ENCODE data around the gene GDPD3. TPM values are rescaled to one million over a fixed set of nuclear protein-coding genes. Genes with fewer than 3 reads are reported as not detected.

Gene GDPD3
- total and polyA plus RNA-seq, 5 donors from 2014 or later: 0.13 to 26.7 (median 0.28) TPM; not detected in 2

DNA sequence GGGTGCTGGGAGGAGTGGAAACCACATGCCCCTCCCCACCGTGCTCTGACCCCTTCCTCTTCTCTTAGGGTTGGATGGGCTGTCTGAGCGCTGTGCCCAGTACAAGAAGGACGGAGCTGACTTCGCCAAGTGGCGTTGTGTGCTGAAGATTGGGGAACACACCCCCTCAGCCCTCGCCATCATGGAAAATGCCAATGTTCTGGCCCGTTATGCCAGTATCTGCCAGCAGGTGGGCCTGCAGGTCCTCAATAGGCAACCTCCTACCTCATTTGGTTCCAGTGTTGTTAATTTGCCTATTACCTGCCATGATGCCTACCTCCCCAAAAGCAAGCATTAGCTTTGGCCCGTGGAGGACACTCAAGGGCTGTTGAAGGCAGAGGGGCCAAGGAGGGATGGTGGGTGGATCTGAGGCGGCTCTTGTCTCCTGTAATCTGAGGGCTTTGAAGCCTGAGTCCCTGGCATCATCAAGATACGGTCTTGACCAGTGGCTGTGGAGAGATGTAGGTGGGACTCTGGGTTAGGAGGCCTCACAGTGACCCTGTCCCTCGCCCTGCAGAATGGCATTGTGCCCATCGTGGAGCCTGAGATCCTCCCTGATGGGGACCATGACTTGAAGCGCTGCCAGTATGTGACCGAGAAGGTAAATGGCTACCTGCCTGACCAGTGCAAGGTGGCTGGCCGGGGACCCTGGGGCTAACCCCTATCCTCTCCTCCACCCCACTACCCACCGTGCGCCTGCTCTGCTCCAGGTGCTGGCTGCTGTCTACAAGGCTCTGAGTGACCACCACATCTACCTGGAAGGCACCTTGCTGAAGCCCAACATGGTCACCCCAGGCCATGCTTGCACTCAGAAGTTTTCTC lies 44.4 kb downstream of the GDPD3 start:
- DNase-seq: peak; percentile 47 to 72 (median 67)
- peaks cover 20% of the 10 kb centered on the region for H3K36me3 Mint-ChIP-seq
- H3K4me1 ChIP-seq (ENCODE audit: control insufficient read depth, insufficient read depth, low read length, poor library complexity, severe bottlenecking): peaks cover 45% of the 10 kb centered on the region
- no peaks in the 10 kb centered on the region for H3K27me3 ChIP-seq (ENCODE audit: control insufficient read depth, insufficient read depth, low read length)
- no peak for ATAC-seq (ENCODE audit: low read depth in 2 of 2)
- no peak overlapping the region for H3K4me3 ChIP-seq (ENCODE audit: low read depth, low read length)
- H3K36me3 ChIP-seq (ENCODE audit: control insufficient read depth, insufficient read depth, low read length): peaks cover 44% of the 10 kb centered on the region
- H3K4me3 Mint-ChIP-seq: peak overlapping the region; percentile 78 to 98 (median 88)
- H3K9me3 Mint-ChIP-seq: no peaks in the 10 kb centered on the region
- H3K4me1 Mint-ChIP-seq: peaks cover 8 to 45% (median 23%) of the 10 kb centered on the region in 4 donors
- H3K9me3 ChIP-seq (ENCODE audit: control insufficient read depth in 2 of 2, low read length in 2 of 2): no peaks in the 10 kb centered on the region
- H3K27ac Mint-ChIP-seq: peak overlapping the region; percentile 77 to 88 (median 80)
- H3K27me3 Mint-ChIP-seq: peaks cover 6% of the 10 kb centered on the region
- H3K27ac ChIP-seq (ENCODE audit: insufficient read depth, low read length, poor library complexity, severe bottlenecking): peak overlapping the region; percentile 93

DNA sequence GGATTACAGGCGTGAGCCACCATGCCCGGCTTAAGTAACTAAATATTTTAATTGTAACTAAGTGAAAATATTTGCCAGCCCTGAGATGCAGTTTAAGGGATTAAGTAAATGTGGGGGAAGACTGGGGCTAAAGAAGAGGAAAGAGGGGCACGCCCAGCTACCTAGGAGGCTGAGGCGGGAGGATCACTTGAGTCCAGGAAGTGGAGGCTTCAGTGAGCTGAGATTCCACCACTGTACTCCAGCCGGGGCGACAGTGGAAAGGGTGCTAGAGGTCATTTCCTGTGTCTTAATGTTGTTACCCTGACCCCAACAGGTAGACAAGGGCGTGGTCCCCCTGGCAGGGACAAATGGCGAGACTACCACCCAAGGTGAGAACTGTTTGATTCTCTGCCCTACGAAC lies 45.0 kb downstream of the GDPD3 start:
- peaks cover 20% of the 10 kb centered on the region for H3K36me3 Mint-ChIP-seq
- H3K27ac Mint-ChIP-seq: peak overlapping the region; percentile 77 to 88 (median 80)
- peaks cover 8% of the 10 kb centered on the region for H3K27me3 Mint-ChIP-seq
- Histone ChIP-seq H3K36me3 (ENCODE audit: control insufficient read depth, insufficient read depth, low read length) (peaks cover 44% of the 10 kb centered on the region), H3K9me3 (ENCODE audit: control insufficient read depth in 2 of 2, low read length in 2 of 2) (no peaks in the 10 kb centered on the region), H3K4me1 (ENCODE audit: control insufficient read depth, insufficient read depth, low read length, poor library complexity, severe bottlenecking) (peaks cover 51% of the 10 kb centered on the region), H3K27ac (ENCODE audit: insufficient read depth, low read length, poor library complexity, severe bottlenecking) (peak overlapping the region; percentile 93), H3K27me3 (ENCODE audit: control insufficient read depth, insufficient read depth, low read length) (no peaks in the 10 kb centered on the region), H3K4me3 (ENCODE audit: low read depth, low read length) (no peak overlapping the region)
- ATAC-seq (ENCODE audit: low read depth in 2 of 2): no peak
- H3K4me3 Mint-ChIP-seq: peak overlapping the region; percentile 78 to 98 (median 88)
- peaks cover 8 to 51% (median 26%) of the 10 kb centered on the region in 4 donors for H3K4me1 Mint-ChIP-seq
- H3K9me3 Mint-ChIP-seq: no peaks in the 10 kb centered on the region
- DNase-seq: no peak

DNA sequence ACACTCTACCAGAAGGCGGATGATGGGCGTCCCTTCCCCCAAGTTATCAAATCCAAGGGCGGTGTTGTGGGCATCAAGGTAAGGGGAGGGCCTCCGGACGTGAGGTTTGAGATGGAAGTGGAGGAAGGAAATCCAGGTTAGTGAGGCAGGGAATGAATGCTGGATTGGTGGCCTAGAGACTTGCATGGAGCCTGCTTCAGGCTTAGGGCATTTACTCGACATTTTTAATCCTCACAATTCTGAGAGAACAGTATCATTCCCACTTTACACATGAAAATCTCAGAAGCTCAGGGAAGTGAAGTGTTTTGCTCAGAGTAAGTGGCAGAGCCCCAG lies 45.8 kb downstream of the GDPD3 start:
- peaks cover 20% of the 10 kb centered on the region for H3K36me3 Mint-ChIP-seq
- peaks cover 8% of the 10 kb centered on the region for H3K27me3 Mint-ChIP-seq
- peak overlapping the region; percentile 70 to 100 (median 98) for H3K4me3 Mint-ChIP-seq
- Histone ChIP-seq H3K4me1 (ENCODE audit: control insufficient read depth, insufficient read depth, low read length, poor library complexity, severe bottlenecking) (peaks cover 53% of the 10 kb centered on the region), H3K27me3 (ENCODE audit: control insufficient read depth, insufficient read depth, low read length) (no peaks in the 10 kb centered on the region), H3K4me3 (ENCODE audit: low read depth, low read length) (peak overlapping the region; percentile 60), H3K27ac (ENCODE audit: insufficient read depth, low read length, poor library complexity, severe bottlenecking) (peak overlapping the region; percentile 93), H3K36me3 (ENCODE audit: control insufficient read depth, insufficient read depth, low read length) (peaks cover 44% of the 10 kb centered on the region), H3K9me3 (ENCODE audit: control insufficient read depth in 2 of 2, low read length in 2 of 2) (no peaks in the 10 kb centered on the region)
- H3K27ac Mint-ChIP-seq: peak overlapping the region in 2 of 3 donors; percentile 95 to 96
- H3K4me1 Mint-ChIP-seq: peaks cover 8 to 54% (median 27%) of the 10 kb centered on the region in 4 donors
- DNase-seq (no peak), ATAC-seq (ENCODE audit: low read depth in 2 of 2) (no peak)
- no peaks in the 10 kb centered on the region for H3K9me3 Mint-ChIP-seq

DNA sequence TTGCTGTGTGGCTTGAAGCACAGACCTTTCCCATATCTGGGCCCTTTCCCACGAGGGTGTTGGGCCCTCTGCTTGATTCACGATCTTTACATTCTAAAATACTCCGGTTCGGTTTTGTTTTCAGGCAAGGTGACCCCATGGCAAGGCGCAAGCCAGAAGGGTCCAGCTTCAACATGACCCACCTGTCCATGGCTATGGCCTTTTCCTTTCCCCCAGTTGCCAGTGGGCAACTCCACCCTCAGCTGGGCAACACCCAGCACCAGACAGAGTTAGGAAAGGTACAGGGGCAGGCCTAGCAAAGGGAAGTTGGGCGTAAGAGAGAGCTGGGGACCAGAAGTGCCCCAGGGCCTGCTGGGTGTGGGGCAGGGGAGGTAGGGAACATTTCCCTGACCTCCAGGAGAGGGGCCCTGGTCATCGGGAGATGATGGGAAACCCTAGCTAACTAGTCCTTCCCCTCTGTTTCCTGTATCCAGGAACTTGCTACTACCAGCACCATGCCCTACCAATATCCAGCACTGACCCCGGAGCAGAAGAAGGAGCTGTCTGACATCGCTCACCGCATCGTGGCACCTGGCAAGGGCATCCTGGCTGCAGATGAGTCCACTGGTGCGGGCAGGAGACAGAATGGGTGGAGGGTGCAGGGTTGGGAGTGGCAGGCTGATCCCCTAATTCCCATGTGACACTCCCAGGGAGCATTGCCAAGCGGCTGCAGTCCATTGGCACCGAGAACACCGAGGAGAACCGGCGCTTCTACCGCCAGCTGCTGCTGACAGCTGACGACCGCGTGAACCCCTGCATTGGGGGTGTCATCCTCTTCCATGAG lies 46.4 kb downstream of the GDPD3 start:
- Histone ChIP-seq H3K36me3 (ENCODE audit: control insufficient read depth, insufficient read depth, low read length) (peaks cover 44% of the 10 kb centered on the region), H3K9me3 (ENCODE audit: control insufficient read depth in 2 of 2, low read length in 2 of 2) (no peaks in the 10 kb centered on the region), H3K4me1 (ENCODE audit: control insufficient read depth, insufficient read depth, low read length, poor library complexity, severe bottlenecking) (peaks cover 53% of the 10 kb centered on the region), H3K4me3 (ENCODE audit: low read depth, low read length) (peak overlapping the region; percentile 82), H3K27me3 (ENCODE audit: control insufficient read depth, insufficient read depth, low read length) (no peaks in the 10 kb centered on the region), H3K27ac (ENCODE audit: insufficient read depth, low read length, poor library complexity, severe bottlenecking) (peak overlapping the region; percentile 93)
- peaks cover 8% of the 10 kb centered on the region for H3K27me3 Mint-ChIP-seq
- ATAC-seq (ENCODE audit: low read depth in 2 of 2) (no peak), DNase-seq (no peak)
- peak overlapping the region; percentile 96 to 100 (median 100) for H3K4me3 Mint-ChIP-seq
- H3K9me3 Mint-ChIP-seq: no peaks in the 10 kb centered on the region
- peak overlapping the region; percentile 95 to 96 (median 95) for H3K27ac Mint-ChIP-seq
- peaks cover 17% of the 10 kb centered on the region for H3K36me3 Mint-ChIP-seq
- H3K4me1 Mint-ChIP-seq: peaks cover 8 to 52% (median 24%) of the 10 kb centered on the region in 4 donors

DNA sequence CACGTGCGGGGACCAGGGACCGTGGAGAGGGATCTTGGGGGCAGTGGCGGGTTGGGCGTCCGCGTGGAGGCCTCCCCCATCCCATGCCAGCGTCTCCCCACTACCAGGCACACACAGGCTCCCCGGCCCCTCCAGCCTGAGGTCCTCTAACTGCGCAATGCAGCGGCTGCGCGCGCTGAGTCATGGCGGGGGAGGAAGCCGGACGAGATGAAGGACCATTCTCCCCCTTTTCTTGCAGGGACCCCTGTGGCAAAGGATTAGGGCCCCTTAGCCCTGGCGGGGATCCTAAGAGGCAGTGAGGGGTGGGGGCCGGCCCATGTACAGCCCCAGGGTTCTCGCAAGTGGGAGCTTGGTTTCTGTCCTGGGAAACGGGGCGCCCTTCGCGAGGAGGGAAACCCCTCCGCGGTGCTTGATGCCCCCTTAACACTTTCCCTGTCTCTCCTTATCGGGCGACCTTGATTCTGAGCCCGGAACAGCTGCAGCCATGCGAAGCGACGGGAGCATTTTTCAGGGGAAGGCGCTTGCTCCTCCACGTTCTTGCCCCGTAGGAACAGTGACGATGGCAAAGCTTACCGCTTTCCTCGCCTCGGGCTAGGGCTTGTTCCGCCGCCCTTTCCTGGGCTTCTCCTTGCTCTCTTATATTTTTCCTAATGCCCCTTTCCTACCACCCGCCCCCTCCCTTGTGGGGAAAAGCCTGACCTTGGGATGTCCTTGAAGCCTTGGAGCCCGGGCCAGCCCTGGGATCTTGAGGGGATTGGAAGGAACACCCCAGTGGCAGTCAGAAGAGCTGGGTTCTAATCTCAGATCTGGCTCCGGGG lies 47.2 kb downstream of the GDPD3 start:
- H3K36me3 ChIP-seq (ENCODE audit: control insufficient read depth, insufficient read depth, low read length): peaks cover 39% of the 10 kb centered on the region
- H3K9me3 Mint-ChIP-seq: no peaks in the 10 kb centered on the region
- H3K27ac ChIP-seq (ENCODE audit: insufficient read depth, low read length, poor library complexity, severe bottlenecking): peak overlapping the region; percentile 93
- peaks cover 8% of the 10 kb centered on the region for H3K27me3 Mint-ChIP-seq
- no peaks in the 10 kb centered on the region for H3K9me3 ChIP-seq (ENCODE audit: control insufficient read depth in 2 of 2, low read length in 2 of 2)
- peaks cover 53% of the 10 kb centered on the region for H3K4me1 ChIP-seq (ENCODE audit: control insufficient read depth, insufficient read depth, low read length, poor library complexity, severe bottlenecking)
- peaks cover 8 to 48% (median 24%) of the 10 kb centered on the region in 4 donors for H3K4me1 Mint-ChIP-seq
- H3K36me3 Mint-ChIP-seq: peaks cover 16% of the 10 kb centered on the region
- no peaks in the 10 kb centered on the region for H3K27me3 ChIP-seq (ENCODE audit: control insufficient read depth, insufficient read depth, low read length)
- ATAC-seq (ENCODE audit: low read depth in 2 of 2) (no peak), DNase-seq (no peak)
- peak overlapping the region; percentile 95 to 96 (median 95) for H3K27ac Mint-ChIP-seq
- peak overlapping the region; percentile 82 for H3K4me3 ChIP-seq (ENCODE audit: low read depth, low read length)
- H3K4me3 Mint-ChIP-seq: peak overlapping the region; percentile 96 to 100 (median 100)

DNA sequence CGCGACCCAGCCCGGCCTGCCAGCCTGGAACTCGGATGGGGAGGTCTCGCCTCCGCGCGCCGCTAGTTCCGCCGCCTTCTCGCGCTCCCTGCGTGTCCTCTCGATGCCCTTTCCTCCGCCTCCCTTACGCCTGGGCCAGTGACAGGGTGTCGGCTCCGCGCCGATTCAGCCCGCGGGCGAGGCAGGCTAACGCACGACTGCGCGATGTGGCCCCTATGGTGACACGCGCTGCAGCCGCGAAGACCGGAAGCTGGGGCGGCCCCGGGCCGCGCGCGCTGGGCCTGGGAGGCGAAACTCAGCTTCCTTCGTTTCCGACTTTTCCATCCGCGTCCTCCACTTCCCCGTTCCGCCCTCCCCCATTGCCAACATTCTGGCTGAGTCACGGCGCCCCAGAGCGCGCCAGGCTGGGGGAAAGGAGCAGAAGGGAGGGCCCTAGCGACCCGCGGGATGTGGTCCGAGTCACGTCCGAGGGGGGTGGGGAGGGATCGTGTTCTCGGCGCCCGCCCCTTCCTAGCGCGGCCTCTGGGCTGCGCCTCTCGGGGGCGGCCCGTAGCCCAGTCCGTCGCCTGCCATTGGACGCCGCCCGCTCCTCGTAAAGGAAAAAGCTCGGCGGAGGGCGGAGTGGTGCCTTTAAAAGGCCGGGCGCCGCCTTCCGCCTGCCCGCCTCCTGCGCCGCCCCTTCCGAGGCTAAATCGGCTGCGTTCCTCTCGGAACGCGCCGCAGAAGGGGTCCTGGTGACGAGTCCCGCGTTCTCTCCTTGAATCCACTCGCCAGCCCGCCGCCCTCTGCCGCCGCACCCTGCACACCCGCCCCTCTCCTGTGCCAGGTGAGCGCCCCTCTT lies 48.0 kb downstream of the GDPD3 start, which contains the start of gene ALDOA:
Gene ALDOA, plus strand, starts transcription at position 659 of the 841 bp plus-strand sequence. CDS start 1,138 bp downstream, outside the sequence.
- Mint-ChIP-seq H3K4me3 (peak within 1 kb of the TSS; percentile 96 to 100 (median 100)), H3K4me1 (peaks cover 8 to 46% (median 23%) of the 10 kb centered on the region in 4 donors), H3K27me3 (peaks cover 8% of the 10 kb centered on the region), H3K36me3 (peaks cover 13% of the 10 kb centered on the region), H3K27ac (peak within 1 kb of the TSS; percentile 95 to 99 (median 96)), H3K9me3 (no peaks in the 10 kb centered on the region)
- ATAC-seq (ENCODE audit: low read depth in 2 of 2) (peak; percentile 86 to 89), DNase-seq (peak; percentile 91 to 99 (median 94))
- Histone ChIP-seq H3K27me3 (ENCODE audit: control insufficient read depth, insufficient read depth, low read length) (no peaks in the 10 kb centered on the region), H3K9me3 (ENCODE audit: control insufficient read depth in 2 of 2, low read length in 2 of 2) (no peaks in the 10 kb centered on the region), H3K36me3 (ENCODE audit: control insufficient read depth, insufficient read depth, low read length) (peaks cover 31% of the 10 kb centered on the region), H3K27ac (ENCODE audit: insufficient read depth, low read length, poor library complexity, severe bottlenecking) (peak within 1 kb of the TSS; percentile 93), H3K4me1 (ENCODE audit: control insufficient read depth, insufficient read depth, low read length, poor library complexity, severe bottlenecking) (peaks cover 53% of the 10 kb centered on the region), H3K4me3 (ENCODE audit: low read depth, low read length) (peak within 1 kb of the TSS; percentile 88)

Data from CD4-positive, CD25-positive, alpha-beta regulatory T cell (primary cell).